Stimulated activated CD8-positive, alpha-beta memory T cell treated with anti-CD3 and anti-CD28 coated beads, Interleukin-2, amount 100 ng/mL, for 48 hours (primary cell): ENCODE data around the gene RNASE12.
"Not testable (repeated sequence)": the region's sequence is repeated elsewhere in the genome, so short reads cannot be mapped to it uniquely, and the experiment has no call there.

Experiments
- DNase-seq, 2 donors: peaks; one replicate each; pipeline ENCODE4 v3.0.0-alpha.2; 2020; ENCODE audit warnings: low read depth in 2 of 2

The RNASE12 gene

DNA sequence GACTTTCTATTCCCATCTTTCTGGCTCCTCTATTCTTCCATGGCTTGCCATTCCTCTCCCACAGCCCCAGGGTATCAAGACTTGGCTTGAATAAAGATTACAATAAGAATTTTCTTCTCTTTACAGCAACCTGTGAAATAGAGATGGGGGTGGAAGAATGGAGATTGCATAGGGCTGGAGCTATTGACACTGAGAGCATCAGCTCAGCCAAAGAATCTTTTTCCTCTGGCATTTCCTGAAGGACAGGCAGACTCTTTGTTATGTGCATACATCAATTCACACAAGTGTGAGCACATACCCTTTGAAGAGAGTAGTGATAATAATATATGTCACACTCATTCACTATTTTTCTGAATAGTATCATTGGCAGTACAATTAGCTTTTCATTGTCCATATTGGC lies 8.0 kb downstream of the RNASE12 start:
- DNase-seq: no peak

- DNase-seq: no peak
These were observed 10.9 kb downstream of the RNASE12 start for GRCh38 chr14:20580242-20580641.

DNA sequence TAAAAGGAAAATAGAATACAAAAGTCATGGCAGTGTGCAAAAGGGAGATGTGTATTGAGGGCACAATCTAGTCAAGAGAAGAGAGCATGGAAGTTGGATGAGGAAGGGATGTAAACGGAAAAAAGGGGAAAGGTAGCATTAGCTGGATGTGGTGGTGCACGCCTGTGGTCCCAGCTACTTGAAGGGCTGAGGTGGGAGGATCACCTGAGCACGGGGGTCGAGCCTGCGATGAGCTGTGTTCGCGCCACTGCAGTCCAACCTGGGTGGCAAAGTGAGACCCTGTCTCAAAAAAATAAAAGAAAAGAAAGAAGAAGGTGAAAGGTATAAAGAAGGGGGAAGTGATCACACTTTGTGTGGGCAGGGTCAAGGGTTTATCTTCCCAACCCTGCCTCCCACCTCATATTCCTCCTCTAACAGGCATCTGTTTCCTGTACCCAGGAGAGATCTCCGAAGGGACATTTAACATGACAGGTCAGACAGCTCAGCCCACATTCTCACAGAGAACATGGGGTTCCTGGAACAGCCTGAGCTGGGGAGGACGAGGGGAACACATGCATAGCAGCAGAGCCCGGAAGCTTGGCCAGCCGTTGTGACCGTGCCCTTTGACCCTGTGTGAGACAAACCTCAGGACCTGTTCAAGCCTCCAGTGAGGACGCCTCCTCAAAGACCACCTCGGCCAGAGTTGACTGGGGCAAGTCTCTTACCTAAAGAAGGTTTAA lies 12.2 kb downstream of the RNASE12 start:
- DNase-seq: no peak

DNA sequence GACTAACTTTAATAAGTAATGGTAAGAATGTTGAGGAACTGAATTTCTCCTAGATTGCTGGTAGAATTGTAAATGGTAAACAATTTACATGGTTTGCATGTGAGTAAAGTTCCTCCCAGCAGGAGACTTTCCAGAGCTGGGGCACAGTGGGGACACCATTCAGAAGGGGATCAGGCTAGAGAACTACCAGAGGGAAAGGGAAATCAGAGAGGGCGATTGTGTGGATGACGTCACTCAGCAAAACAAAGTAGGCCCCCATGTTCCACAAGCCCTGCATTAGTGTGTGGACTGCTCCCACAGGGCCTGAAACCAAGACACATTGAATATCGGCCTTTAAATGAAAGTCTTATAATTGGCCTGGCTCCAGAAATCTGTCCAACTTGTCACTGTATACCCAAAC lies 12.9 kb downstream of the RNASE12 start:
- no peak for DNase-seq

DNA sequence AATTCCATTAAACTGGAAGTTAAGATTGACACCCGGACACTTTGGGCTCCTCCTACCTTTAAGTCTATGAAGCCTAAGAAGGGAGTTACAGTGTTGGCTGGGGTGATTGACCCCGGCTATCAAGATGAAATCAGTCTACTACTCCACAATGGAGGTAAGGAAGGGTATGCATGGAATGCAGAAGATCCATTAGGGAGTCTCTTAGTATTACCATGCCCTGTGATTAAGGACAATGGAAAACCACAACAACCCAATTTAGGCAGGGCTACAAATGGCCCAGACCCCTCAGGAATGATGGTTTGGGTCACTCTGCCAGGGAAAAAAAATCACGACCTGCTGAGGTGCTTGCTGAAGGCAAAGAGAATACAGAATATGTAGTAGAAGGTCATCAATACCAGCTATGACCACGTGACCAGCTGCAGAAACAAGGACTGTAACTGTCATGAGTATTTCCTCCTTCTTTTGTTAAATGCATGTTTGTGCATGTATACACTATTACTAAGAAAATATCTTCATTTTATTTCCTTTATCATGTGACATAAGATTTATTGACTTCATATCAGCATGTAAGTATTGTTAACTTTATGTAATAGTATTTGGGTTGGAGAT lies 18.7 kb downstream of the RNASE12 start:
- DNase-seq: not testable (repeated sequence)

- DNase-seq: not testable (repeated sequence)
These were observed 20.5 kb downstream of the RNASE12 start for GRCh38 chr14:20570720-20571119.

GRCh38 chr14:20569865-20570264 lies 21.3 kb downstream of the RNASE12 start:
- not testable (repeated sequence) for DNase-seq

GRCh38 chr14:20569066-20569465 lies 22.1 kb downstream of the RNASE12 start:
- DNase-seq: no peak

- DNase-seq: no peak
These were observed 22.8 kb downstream of the RNASE12 start for GRCh38 chr14:20568393-20568792.

DNA sequence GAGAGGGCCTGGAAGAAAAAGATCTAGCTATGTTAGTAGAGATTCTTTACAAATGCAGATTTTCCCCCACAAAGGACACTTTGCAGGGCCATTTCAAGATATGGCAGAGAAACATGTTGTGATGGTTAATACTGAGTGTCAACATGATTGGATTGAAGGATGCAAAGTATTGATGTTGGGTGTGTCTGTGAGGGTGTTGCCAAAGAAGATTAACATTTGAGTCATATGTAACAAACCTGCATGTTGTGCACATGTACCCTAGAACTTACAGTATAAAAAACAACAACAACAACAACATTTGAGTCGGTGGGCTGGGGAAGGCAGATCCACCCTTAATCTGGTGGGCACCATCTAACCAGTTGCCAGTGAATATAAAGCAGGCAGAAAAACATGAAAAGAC lies 24.0 kb downstream of the RNASE12 start:
- not testable (repeated sequence) for DNase-seq

DNA sequence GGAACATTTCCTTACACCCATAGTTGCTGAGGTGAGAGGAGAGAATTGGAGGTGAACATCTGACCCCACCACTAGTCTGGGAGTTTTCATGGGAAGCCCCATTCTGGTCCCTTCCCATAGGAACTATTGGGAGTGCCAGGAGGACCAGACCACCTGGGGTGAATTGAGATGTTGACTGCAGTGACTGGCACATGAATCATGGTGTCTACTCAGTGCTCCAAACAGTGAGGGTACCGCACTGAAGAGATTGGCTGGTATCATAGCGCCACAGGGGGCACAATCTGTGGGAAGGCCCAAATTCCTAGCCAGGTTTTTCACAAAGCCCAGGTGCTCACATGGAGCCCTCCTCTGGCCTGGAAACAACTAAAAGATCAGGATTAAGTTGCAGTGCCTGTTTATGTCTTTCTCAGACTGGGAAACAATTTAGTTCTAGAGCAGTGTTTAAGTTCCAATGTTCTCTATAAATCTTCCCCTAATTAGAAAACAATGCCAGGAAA lies 26.6 kb downstream of the RNASE12 start:
- no peak for DNase-seq

- DNase-seq: no peak
These were observed 27.2 kb downstream of the RNASE12 start for GRCh38 chr14:20563971-20564370.

DNA sequence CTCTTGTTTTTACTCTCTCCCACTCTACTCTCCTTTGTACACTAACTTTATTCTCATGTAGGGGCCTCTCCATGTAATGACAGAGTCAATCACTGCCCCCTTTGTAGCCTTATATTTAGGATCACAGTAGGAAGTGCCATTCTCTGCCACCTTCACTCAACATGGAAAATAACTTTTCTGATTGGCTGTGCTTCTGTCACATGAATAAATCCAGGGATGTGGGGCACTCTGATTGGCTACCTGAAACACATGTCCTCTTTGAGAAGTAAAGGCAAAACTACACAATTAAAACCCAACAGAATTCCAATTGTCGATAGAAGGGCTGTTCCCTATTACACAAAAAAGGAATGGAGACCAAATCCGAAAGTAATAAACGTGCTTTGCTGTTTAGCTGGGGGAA lies 30.2 kb downstream of the RNASE12 start, which contains the start of gene RNASE9:
Gene RNASE9, minus strand, starts transcription at position 87 of the 400 bp plus-strand sequence.
- DNase-seq: no peak

DNA sequence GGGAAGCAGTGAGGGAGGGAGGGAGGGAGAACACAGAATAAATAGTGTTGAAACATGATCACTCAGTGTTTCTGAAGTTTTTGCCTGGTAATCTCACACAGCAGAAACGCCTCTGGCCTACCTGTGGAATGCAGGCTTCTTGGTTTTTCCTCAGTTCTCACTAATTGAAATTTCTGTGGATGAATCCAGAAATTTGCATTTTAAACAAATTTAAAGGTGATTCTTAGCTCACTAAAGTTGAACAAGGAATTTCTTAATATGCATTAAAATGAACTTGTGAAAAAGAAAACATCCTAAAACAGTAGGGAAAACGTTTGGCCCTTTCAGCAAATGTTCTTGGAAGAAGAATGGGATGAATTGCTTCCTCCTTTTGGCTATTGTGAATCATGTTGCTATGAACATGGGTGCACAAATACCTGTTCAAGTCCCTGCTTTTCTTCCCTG lies 31.7 kb downstream of the RNASE12 start:
- no peak for DNase-seq

DNA sequence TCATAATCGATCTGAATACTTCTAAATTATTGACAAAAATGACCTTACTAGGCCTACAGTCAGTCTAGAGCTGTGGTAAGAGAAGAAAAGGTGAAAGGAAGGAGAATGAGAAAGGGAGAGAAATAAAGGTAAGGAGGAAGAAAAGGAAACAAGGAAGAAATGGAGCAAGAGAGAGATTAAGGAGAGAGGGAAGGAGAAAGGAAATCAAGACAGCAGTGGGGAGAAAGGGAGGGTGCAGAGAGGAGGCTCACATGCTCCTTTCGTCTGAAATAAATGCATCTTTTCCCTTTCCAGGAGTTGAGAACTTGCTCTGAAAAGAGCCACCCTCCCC lies 34.0 kb downstream of the RNASE12 start:
- no peak for DNase-seq

DNA sequence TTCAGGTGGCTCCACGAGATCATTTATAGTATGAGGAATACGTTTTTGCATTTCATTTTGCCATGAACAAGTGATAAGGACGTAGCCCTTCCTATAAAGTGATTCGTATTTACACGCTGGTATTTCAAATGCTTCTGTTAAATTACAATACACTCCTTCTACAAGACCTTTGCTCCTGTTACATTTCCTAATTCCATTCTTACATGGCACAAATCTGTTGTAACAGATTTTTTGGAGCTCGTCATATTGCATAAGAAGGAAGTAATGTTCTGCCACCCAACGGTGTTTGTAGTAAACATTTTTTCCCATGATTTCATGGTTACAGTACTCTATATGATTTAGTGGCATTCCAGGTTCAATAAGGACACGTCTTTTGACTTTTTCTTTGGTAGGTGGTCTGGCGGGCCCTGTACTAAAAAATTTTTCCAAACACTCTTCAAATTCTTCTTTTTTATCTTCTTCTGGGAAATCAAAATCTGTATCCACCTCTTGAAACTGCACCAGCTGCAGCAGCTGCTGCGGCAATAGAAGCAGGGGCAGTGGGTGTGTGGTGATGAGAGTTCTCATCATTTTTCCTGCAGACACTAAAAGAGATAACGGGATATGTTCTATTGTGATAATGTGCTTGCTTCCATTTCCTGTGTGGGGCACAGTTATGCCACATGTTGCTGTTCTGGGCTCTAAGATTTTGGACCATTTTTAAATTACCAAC lies 34.5 kb downstream of the RNASE12 start:
- DNase-seq: no peak

DNA sequence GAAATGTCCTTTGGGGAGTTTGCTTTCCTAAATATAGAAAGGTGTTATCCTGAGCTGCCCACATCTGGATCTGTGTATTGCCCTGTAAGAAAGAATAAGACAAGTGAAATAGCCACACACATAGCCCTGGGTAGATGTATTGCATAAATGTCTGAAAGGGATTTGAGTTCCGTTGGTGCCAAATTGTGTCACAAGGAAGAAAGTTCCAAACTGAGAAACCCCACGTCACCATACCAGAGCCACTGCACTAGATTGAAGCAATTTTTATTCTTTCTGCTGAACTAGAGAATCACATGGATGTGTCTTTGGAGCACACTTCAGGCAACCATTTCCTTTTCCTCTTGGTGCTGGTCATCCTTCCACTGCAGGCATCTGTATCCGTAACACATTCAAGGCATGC lies 35.3 kb downstream of the RNASE12 start:
- no peak for DNase-seq

- DNase-seq: no peak
These were observed 38.2 kb downstream of the RNASE12 start for GRCh38 chr14:20553024-20553423.

DNA sequence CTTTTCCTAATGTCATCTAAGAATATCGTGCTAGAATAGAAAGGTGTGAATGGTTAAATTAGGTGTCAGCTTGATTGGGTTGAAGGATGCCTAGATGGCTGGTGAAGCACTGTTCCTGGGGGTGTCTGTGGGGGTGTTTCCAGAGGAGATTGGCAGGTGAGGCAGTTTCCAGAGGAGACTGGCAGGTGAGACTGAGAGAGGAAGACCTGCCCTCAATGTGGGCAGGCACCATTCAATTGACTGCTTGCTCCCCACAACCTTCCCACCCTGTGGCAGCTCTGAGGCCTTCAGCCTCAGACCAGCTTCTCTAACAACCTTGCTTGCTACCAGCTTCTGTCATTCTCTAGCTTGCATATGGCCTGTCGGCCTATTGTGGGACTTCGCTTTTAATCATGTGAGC lies 39.6 kb downstream of the RNASE12 start:
- no peak for DNase-seq

DNA sequence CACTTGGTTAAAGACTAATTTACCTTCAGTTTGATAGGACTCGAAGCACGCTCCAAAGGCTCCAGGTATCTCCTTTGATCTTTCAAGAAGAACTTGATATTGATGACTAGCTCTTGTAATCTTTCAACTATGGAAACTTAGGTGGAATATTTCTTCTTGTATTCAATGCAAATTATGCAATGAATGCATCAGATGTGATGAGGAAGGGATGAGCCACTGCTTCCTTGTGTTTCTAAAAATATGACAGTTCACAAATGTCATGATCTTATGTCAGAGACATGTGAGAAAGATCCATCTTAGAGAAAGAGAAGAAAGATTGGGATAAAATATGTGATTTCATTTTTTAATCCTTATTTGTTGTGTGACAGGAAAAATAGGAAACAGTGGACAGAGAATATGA lies 40.2 kb downstream of the RNASE12 start:
- DNase-seq: no peak

GRCh38 chr14:20548414-20549158 lies 42.6 kb downstream of the RNASE12 start:
- DNase-seq: no peak

GRCh38 chr14:20546877-20547276 lies 44.3 kb downstream of the RNASE12 start:
- no peak for DNase-seq
